Measurements from ENCODE around the gene PPP2R1B.
A peak's percentile ranks its signal among the peaks of the same experiment; 100 is the strongest.
"Not testable (repeated sequence)": the region's sequence is repeated elsewhere in the genome, so short reads cannot be mapped to it uniquely, and the experiment has no call there.

The PPP2R1B gene

GRCh38 chr11:111771205-111771604, 5.0 kb upstream of the PPP2R1B start:
- H3K27me3 ChIP-seq (ENCODE audit: control insufficient read depth in 2 of 2, insufficient read depth in 2 of 2, low read length in 2 of 2); H3K27ac ChIP-seq (ENCODE audit: low read depth in 2 of 2, low read length in 2 of 2); H3K36me3 ChIP-seq (ENCODE audit: control insufficient read depth in 2 of 2, insufficient read depth in 2 of 2, low read length in 2 of 2); H3K9ac ChIP-seq (ENCODE audit: low read depth in 1 of 2, low read length in 2 of 2); H3K4me3 ChIP-seq (ENCODE audit: low read length in 2 of 2); H3K4me1 ChIP-seq (ENCODE audit: control insufficient read depth in 2 of 2, insufficient read depth in 2 of 2, low read length in 2 of 2); H3K9me3 ChIP-seq (ENCODE audit: control insufficient read depth in 2 of 2, low read length in 2 of 2): not testable (repeated sequence)

GRCh38 chr11:111770581-111771134, 4.5 kb upstream of the PPP2R1B start:
- H3K36me3 ChIP-seq (ENCODE audit: control insufficient read depth in 2 of 2, insufficient read depth in 2 of 2, low read length in 2 of 2), result no peaks in the 10 kb centered on the region
- peaks cover 0 to 6% of the 10 kb centered on the region in 2 donors for H3K4me1 ChIP-seq (ENCODE audit: control insufficient read depth in 2 of 2, insufficient read depth in 2 of 2, low read length in 2 of 2)
- no peaks in the 10 kb centered on the region for H3K27me3 ChIP-seq (ENCODE audit: control insufficient read depth in 2 of 2, insufficient read depth in 2 of 2, low read length in 2 of 2)
- no peak overlapping the region for H3K4me3 ChIP-seq (ENCODE audit: low read length in 2 of 2)
- H3K9me3 ChIP-seq (ENCODE audit: control insufficient read depth in 2 of 2, low read length in 2 of 2), result no peaks in the 10 kb centered on the region
- H3K9ac ChIP-seq (ENCODE audit: low read depth in 1 of 2, low read length in 2 of 2), result no peak overlapping the region
- H3K27ac ChIP-seq (ENCODE audit: low read depth in 2 of 2, low read length in 2 of 2), result no peak overlapping the region

GRCh38 chr11:111766834-111767142, 599 bp upstream of the PPP2R1B start:
- H3K4me3 ChIP-seq (ENCODE audit: low read length in 2 of 2), result peak overlapping the region; percentile 92 to 95
- H3K4me1 ChIP-seq (ENCODE audit: control insufficient read depth in 2 of 2, insufficient read depth in 2 of 2, low read length in 2 of 2), result peaks cover 5 to 15% of the 10 kb centered on the region in 2 donors
- peak overlapping the region; percentile 83 to 88 for H3K27ac ChIP-seq (ENCODE audit: low read depth in 2 of 2, low read length in 2 of 2)
- peaks cover 14 to 18% of the 10 kb centered on the region in 2 donors for H3K36me3 ChIP-seq (ENCODE audit: control insufficient read depth in 2 of 2, insufficient read depth in 2 of 2, low read length in 2 of 2)
- peak overlapping the region; percentile 90 to 91 for H3K9ac ChIP-seq (ENCODE audit: low read depth in 1 of 2, low read length in 2 of 2)
- H3K9me3 ChIP-seq (ENCODE audit: control insufficient read depth in 2 of 2, low read length in 2 of 2), result no peaks in the 10 kb centered on the region
- no peaks in the 10 kb centered on the region for H3K27me3 ChIP-seq (ENCODE audit: control insufficient read depth in 2 of 2, insufficient read depth in 2 of 2, low read length in 2 of 2)

GRCh38 chr11:111765320-111765983, 737 bp downstream of the PPP2R1B start:
- Histone ChIP-seq H3K36me3 (ENCODE audit: control insufficient read depth in 2 of 2, insufficient read depth in 2 of 2, low read length in 2 of 2) (peaks cover 27 to 30% of the 10 kb centered on the region in 2 donors), H3K9ac (ENCODE audit: low read depth in 1 of 2, low read length in 2 of 2) (peak overlapping the region; percentile 90 to 91), H3K27ac (ENCODE audit: low read depth in 2 of 2, low read length in 2 of 2) (peak overlapping the region; percentile 83 to 88), H3K4me3 (ENCODE audit: low read length in 2 of 2) (peak overlapping the region; percentile 92 to 95), H3K27me3 (ENCODE audit: control insufficient read depth in 2 of 2, insufficient read depth in 2 of 2, low read length in 2 of 2) (no peaks in the 10 kb centered on the region), H3K4me1 (ENCODE audit: control insufficient read depth in 2 of 2, insufficient read depth in 2 of 2, low read length in 2 of 2) (peaks cover 5 to 15% of the 10 kb centered on the region in 2 donors), H3K9me3 (ENCODE audit: control insufficient read depth in 2 of 2, low read length in 2 of 2) (no peaks in the 10 kb centered on the region)

GRCh38 chr11:111764621-111765020, 1.6 kb downstream of the PPP2R1B start:
- Histone ChIP-seq H3K4me1 (ENCODE audit: control insufficient read depth in 2 of 2, insufficient read depth in 2 of 2, low read length in 2 of 2) (peaks cover 5 to 15% of the 10 kb centered on the region in 2 donors), H3K27ac (ENCODE audit: low read depth in 2 of 2, low read length in 2 of 2) (peak overlapping the region in 1 of 2 donors; percentile 35), H3K27me3 (ENCODE audit: control insufficient read depth in 2 of 2, insufficient read depth in 2 of 2, low read length in 2 of 2) (no peaks in the 10 kb centered on the region), H3K36me3 (ENCODE audit: control insufficient read depth in 2 of 2, insufficient read depth in 2 of 2, low read length in 2 of 2) (peaks cover 34 to 37% of the 10 kb centered on the region in 2 donors), H3K9ac (ENCODE audit: low read depth in 1 of 2, low read length in 2 of 2) (peak overlapping the region in 1 of 2 donors; percentile 32), H3K4me3 (ENCODE audit: low read length in 2 of 2) (peak overlapping the region; percentile 92 to 95), H3K9me3 (ENCODE audit: control insufficient read depth in 2 of 2, low read length in 2 of 2) (no peaks in the 10 kb centered on the region)

- Histone ChIP-seq H3K27me3 (ENCODE audit: control insufficient read depth in 2 of 2, insufficient read depth in 2 of 2, low read length in 2 of 2) (no peaks in the 10 kb centered on the region), H3K9me3 (ENCODE audit: control insufficient read depth in 2 of 2, low read length in 2 of 2) (no peaks in the 10 kb centered on the region), H3K4me3 (ENCODE audit: low read length in 2 of 2) (no peak overlapping the region), H3K27ac (ENCODE audit: low read depth in 2 of 2, low read length in 2 of 2) (no peak overlapping the region), H3K4me1 (ENCODE audit: control insufficient read depth in 2 of 2, insufficient read depth in 2 of 2, low read length in 2 of 2) (peaks cover 5 to 15% of the 10 kb centered on the region in 2 donors), H3K36me3 (ENCODE audit: control insufficient read depth in 2 of 2, insufficient read depth in 2 of 2, low read length in 2 of 2) (peaks cover 46 to 47% of the 10 kb centered on the region in 2 donors), H3K9ac (ENCODE audit: low read depth in 1 of 2, low read length in 2 of 2) (no peak overlapping the region)
These were observed 3.1 kb downstream of the PPP2R1B start for GRCh38 chr11:111762981-111763643.

GRCh38 chr11:111762526-111762925, 3.7 kb downstream of the PPP2R1B start:
- no peaks in the 10 kb centered on the region for H3K9me3 ChIP-seq (ENCODE audit: control insufficient read depth in 2 of 2, low read length in 2 of 2)
- no peaks in the 10 kb centered on the region for H3K27me3 ChIP-seq (ENCODE audit: control insufficient read depth in 2 of 2, insufficient read depth in 2 of 2, low read length in 2 of 2)
- H3K27ac ChIP-seq (ENCODE audit: low read depth in 2 of 2, low read length in 2 of 2), result no peak overlapping the region
- no peak overlapping the region for H3K9ac ChIP-seq (ENCODE audit: low read depth in 1 of 2, low read length in 2 of 2)
- H3K36me3 ChIP-seq (ENCODE audit: control insufficient read depth in 2 of 2, insufficient read depth in 2 of 2, low read length in 2 of 2), result peaks cover 46 to 47% of the 10 kb centered on the region in 2 donors
- H3K4me3 ChIP-seq (ENCODE audit: low read length in 2 of 2), result no peak overlapping the region
- peaks cover 5 to 15% of the 10 kb centered on the region in 2 donors for H3K4me1 ChIP-seq (ENCODE audit: control insufficient read depth in 2 of 2, insufficient read depth in 2 of 2, low read length in 2 of 2)

GRCh38 chr11:111761036-111761435, 5.2 kb downstream of the PPP2R1B start:
- H3K9ac ChIP-seq (ENCODE audit: low read depth in 1 of 2, low read length in 2 of 2), result no peak overlapping the region
- no peak overlapping the region for H3K4me3 ChIP-seq (ENCODE audit: low read length in 2 of 2)
- H3K9me3 ChIP-seq (ENCODE audit: control insufficient read depth in 2 of 2, low read length in 2 of 2), result no peaks in the 10 kb centered on the region
- H3K4me1 ChIP-seq (ENCODE audit: control insufficient read depth in 2 of 2, insufficient read depth in 2 of 2, low read length in 2 of 2), result peaks cover 5 to 14% of the 10 kb centered on the region in 2 donors
- no peaks in the 10 kb centered on the region for H3K27me3 ChIP-seq (ENCODE audit: control insufficient read depth in 2 of 2, insufficient read depth in 2 of 2, low read length in 2 of 2)
- H3K27ac ChIP-seq (ENCODE audit: low read depth in 2 of 2, low read length in 2 of 2), result no peak overlapping the region
- H3K36me3 ChIP-seq (ENCODE audit: control insufficient read depth in 2 of 2, insufficient read depth in 2 of 2, low read length in 2 of 2), result peaks cover 47 to 49% of the 10 kb centered on the region in 2 donors

- peaks cover 52 to 54% of the 10 kb centered on the region in 2 donors for H3K36me3 ChIP-seq (ENCODE audit: control insufficient read depth in 2 of 2, insufficient read depth in 2 of 2, low read length in 2 of 2)
These were observed 6.3 kb downstream of the PPP2R1B start for GRCh38 chr11:111759778-111760407.

GRCh38 chr11:111759376-111759775, 6.8 kb downstream of the PPP2R1B start:
- Histone ChIP-seq H3K27me3 (ENCODE audit: control insufficient read depth in 2 of 2, insufficient read depth in 2 of 2, low read length in 2 of 2) (no peaks in the 10 kb centered on the region), H3K27ac (ENCODE audit: low read depth in 2 of 2, low read length in 2 of 2) (no peak overlapping the region), H3K4me3 (ENCODE audit: low read length in 2 of 2) (no peak overlapping the region), H3K9me3 (ENCODE audit: control insufficient read depth in 2 of 2, low read length in 2 of 2) (no peaks in the 10 kb centered on the region), H3K36me3 (ENCODE audit: control insufficient read depth in 2 of 2, insufficient read depth in 2 of 2, low read length in 2 of 2) (peaks cover 54 to 58% of the 10 kb centered on the region in 2 donors), H3K4me1 (ENCODE audit: control insufficient read depth in 2 of 2, insufficient read depth in 2 of 2, low read length in 2 of 2) (peaks cover 0 to 5% of the 10 kb centered on the region in 2 donors), H3K9ac (ENCODE audit: low read depth in 1 of 2, low read length in 2 of 2) (no peak overlapping the region)

More at GRCh38 chr11:111759778-111760407, 6.3 kb downstream of the PPP2R1B start:
- H3K4me1 ChIP-seq (ENCODE audit: control insufficient read depth in 2 of 2, insufficient read depth in 2 of 2, low read length in 2 of 2), result peaks cover 4 to 10% of the 10 kb centered on the region in 2 donors
- H3K9ac ChIP-seq (ENCODE audit: low read depth in 1 of 2, low read length in 2 of 2), result no peak overlapping the region
- no peaks in the 10 kb centered on the region for H3K27me3 ChIP-seq (ENCODE audit: control insufficient read depth in 2 of 2, insufficient read depth in 2 of 2, low read length in 2 of 2)
- H3K9me3 ChIP-seq (ENCODE audit: control insufficient read depth in 2 of 2, low read length in 2 of 2), result no peaks in the 10 kb centered on the region
- H3K4me3 ChIP-seq (ENCODE audit: low read length in 2 of 2), result no peak overlapping the region
- H3K27ac ChIP-seq (ENCODE audit: low read depth in 2 of 2, low read length in 2 of 2), result no peak overlapping the region
